Astrocyte of the cerebellum (primary cell): ENCODE results near the gene MAVS.

Source experiments
- DNase-seq: peaks from one replicate; pipeline ENCODE4 v3.0.0-alpha.2; 2011; ENCODE audit warnings: low read depth
- H3K4me3 ChIP-seq: 2 replicates; pipeline ENCODE4 v1.5.1; 2011; ENCODE audit warnings: mild to moderate bottlenecking, low read depth, low read length, moderate library complexity
- CTCF ChIP-seq: IDR thresholded peaks from 2 replicates; pipeline ENCODE4 v1.5.1; 2012; ENCODE audit warnings: low read length, low read depth, moderate library complexity, mild to moderate bottlenecking; ENCODE audit errors: missing control alignments
- in situ Hi-C: cut with HindIII; loops from 2 replicates; pipeline ENCODE4 v1.10.0; 2017; ENCODE audit warnings: low sequenced_read_pairs

Gene MAVS

GRCh38 chr20:3800878-3801260 is 45.8 kb upstream of the MAVS start:
- in situ Hi-C loops = no loop called here
- H3K4me3 ChIP-seq = no peak overlapping the region
- DNase-seq = no peak
- no peak for TF ChIP-seq CTCF

- TF ChIP-seq CTCF = no peak
- in situ Hi-C loops = no loop called here
- H3K4me3 ChIP-seq = no peak overlapping the region
- DNase-seq = no peak
These were observed 45.3 kb upstream of the MAVS start for GRCh38 chr20:3801299-3801698.

- TF ChIP-seq CTCF = no peak
- DNase-seq = no peak
- in situ Hi-C loops = no loop called here
- no peak overlapping the region for H3K4me3 ChIP-seq
These were observed 44.8 kb upstream of the MAVS start for GRCh38 chr20:3801846-3802245.

GRCh38 chr20:3802524-3803239 is 44.0 kb upstream of the MAVS start:
- no peak for DNase-seq
- no peak for TF ChIP-seq CTCF
- in situ Hi-C loops = no loop called here
- H3K4me3 ChIP-seq = no peak overlapping the region

- no peak overlapping the region for H3K4me3 ChIP-seq
- in situ Hi-C loops = no loop called here
- no peak for DNase-seq
- no peak for TF ChIP-seq CTCF
These were observed 43.3 kb upstream of the MAVS start for GRCh38 chr20:3803289-3803688.

GRCh38 chr20:3803854-3804253 is 42.8 kb upstream of the MAVS start:
- TF ChIP-seq CTCF = no peak
- in situ Hi-C loops = no loop called here
- H3K4me3 ChIP-seq = no peak overlapping the region
- DNase-seq = no peak
